Endothelial cell of umbilical vein (primary cell): ENCODE data around the gene C3orf49. TPM values are rescaled to one million over a fixed set of nuclear protein-coding genes. Genes with fewer than 3 reads are reported as not detected.

Experiments
- BruUV-seq: library from RNA; stranded (reverse); fragments of 400-500 nt; replicated peaks from 2 replicates; lab custom pipeline; 2021; lab: Mats Ljungman, UMichigan
- CTCF ChIA-PET: fragments of 300-600, 350-600 bp; sonication (Branson Sonifier 250); formaldehyde crosslinking; loops from one replicate; lab custom pipeline; 2021; ENCODE audit warnings: antibody characterized with exemption, inconsistent platforms; lab: Charles Lee
- POLR2A ChIA-PET: fragments of 300-600, 350-600 bp; sonication (Branson Sonifier 250); formaldehyde crosslinking; loops from one replicate; lab custom pipeline; 2021; ENCODE audit warnings: antibody characterized with exemption, inconsistent platforms; lab: Charles Lee
- DNase-seq: peaks from one replicate; pipeline ENCODE4 v3.0.0-alpha.2; 2011; ENCODE audit warnings: low read depth, low spot score
- FAIRE-seq: peaks from 2 replicates; lab custom pipeline; 2011; peaks lifted over from hg19 to GRCh38; lab: Jason Lieb, UNC
- H2AFZ ChIP-seq: 2 replicates; pipeline ENCODE4 v1.6.0; 2012; ENCODE audit warnings: low read depth, low read length, control low read depth, inconsistent platforms
- H3K27ac ChIP-seq: 2 replicates; pipeline ENCODE4 v1.5.1; 2011; ENCODE audit warnings: low read depth, mild to moderate bottlenecking, control low read depth, low read length, moderate library complexity; ENCODE audit not compliant: insufficient read depth
- H3K27me3 ChIP-seq, 2 experiments: 2 replicates each; pipeline versions ENCODE4 v1.6.0 to v1.6.1; 2011; ENCODE audit warnings: low read length in 2 of 2, mixed read lengths in 1 of 2; ENCODE audit not compliant: control insufficient read depth in 2 of 2, insufficient read depth in 2 of 2
- H3K36me3 ChIP-seq, 2 experiments: 2 replicates in 1 of 2; 3 replicates in 1 of 2; pipeline ENCODE4 v1.5.1; 2011; ENCODE audit warnings: low read length in 2 of 2, mild to moderate bottlenecking in 1 of 2, moderate library complexity in 1 of 2; ENCODE audit not compliant: control insufficient read depth in 2 of 2, insufficient read depth in 2 of 2; ENCODE audit errors: extremely low read depth in 1 of 2
- H3K4me1 ChIP-seq: 3 replicates; pipeline ENCODE4 v1.5.1; 2011; ENCODE audit warnings: mild to moderate bottlenecking, low read length; ENCODE audit not compliant: control insufficient read depth, insufficient read depth; ENCODE audit errors: extremely low read depth
- H3K4me2 ChIP-seq: 2 replicates; pipeline ENCODE4 v1.6.1; 2011; ENCODE audit warnings: low read length, control low read depth, mixed read lengths; ENCODE audit not compliant: insufficient read depth
- H3K4me3 ChIP-seq, 3 experiments: fragments of 200-600 bp in 1 of 3; sonication (generic), shearing (Covaris generic) in 1 of 3; replicated peaks in 1 of 3; 2 replicates each; pipeline ENCODE4 v1.5.1; 2011 to 2016; ENCODE audit warnings: control low read depth in 3 of 3, low read length in 3 of 3, mild to moderate bottlenecking in 2 of 3, inconsistent platforms in 1 of 3, low read depth in 1 of 3, moderate library complexity in 1 of 3; ENCODE audit not compliant: insufficient read depth in 1 of 3
- H3K79me2 ChIP-seq: 2 replicates; pipeline ENCODE4 v1.6.0; 2012; ENCODE audit warnings: low read length, inconsistent platforms; ENCODE audit not compliant: control insufficient read depth, insufficient read depth
- H3K9ac ChIP-seq: replicated peaks from 2 replicates; pipeline ENCODE3; 2011; ENCODE audit warnings: low read length, control low read depth; ENCODE audit not compliant: insufficient read depth; ENCODE audit errors: extremely low read depth
- H3K9me1 ChIP-seq: replicated peaks from 3 replicates; pipeline ENCODE4 v1.6.0; 2011; ENCODE audit warnings: mild to moderate bottlenecking, low read length; ENCODE audit not compliant: control insufficient read depth, insufficient read depth; ENCODE audit errors: extremely low read depth
- H3K9me3 ChIP-seq: replicated peaks from 2 replicates; pipeline ENCODE4 v1.5.1; 2012; ENCODE audit warnings: low read length, inconsistent platforms; ENCODE audit not compliant: control insufficient read depth, insufficient read depth
- H4K20me1 ChIP-seq: replicated peaks from 2 replicates; pipeline ENCODE3; 2011; ENCODE audit warnings: mild to moderate bottlenecking, low read length; ENCODE audit not compliant: control insufficient read depth, insufficient read depth; ENCODE audit errors: extremely low read depth
- CTCF ChIP-seq, 2 donors: IDR thresholded peaks; 1 replicate in 1 of 2; 2 replicates in 1 of 2; pipeline ENCODE4 v1.5.1; 2011; ENCODE audit warnings: low read length in 2 of 2, mild to moderate bottlenecking in 2 of 2, moderate library complexity in 2 of 2, control low read depth in 1 of 2, inconsistent platforms in 1 of 2, low read depth in 1 of 2; ENCODE audit not compliant: insufficient read depth in 1 of 2; ENCODE audit errors: extremely low read depth in 1 of 2
- EZH2 ChIP-seq: IDR thresholded peaks from 2 replicates; pipeline ENCODE4 v1.6.1; 2012; ENCODE audit warnings: borderline replicate concordance, low read depth, mild to moderate bottlenecking, moderate library complexity, low read length, inconsistent platforms; ENCODE audit not compliant: severe bottlenecking
- FOS ChIP-seq: IDR thresholded peaks from 2 replicates; pipeline ENCODE4 v1.6.1; 2011; ENCODE audit warnings: mild to moderate bottlenecking, low read length, moderate library complexity, borderline replicate concordance; ENCODE audit not compliant: insufficient read depth
- GATA2 ChIP-seq: IDR thresholded peaks from 2 replicates; pipeline ENCODE4 v1.7.0; 2011; ENCODE audit warnings: low read depth, mild to moderate bottlenecking, moderate library complexity, mixed read lengths, low read length; ENCODE audit not compliant: insufficient read length, insufficient read depth
- JUN ChIP-seq: IDR thresholded peaks from 2 replicates; pipeline ENCODE4 v1.6.1; 2011; ENCODE audit warnings: borderline replicate concordance, low read depth; ENCODE audit not compliant: insufficient read length, insufficient read depth
- MAX ChIP-seq: IDR thresholded peaks from 2 replicates; pipeline ENCODE4 v1.6.1; 2011; ENCODE audit not compliant: insufficient read depth, insufficient read length
- MYC ChIP-seq: IDR thresholded peaks from one replicate; pipeline ENCODE4 v1.6.1; 2011; ENCODE audit warnings: mild to moderate bottlenecking, low read depth, low read length
- POLR2A ChIP-seq: IDR thresholded peaks from 2 replicates; pipeline ENCODE4 v1.6.1; 2012; ENCODE audit warnings: low read depth, mild to moderate bottlenecking, control low read depth, low read length
- POLR2AphosphoS5 ChIP-seq: IDR thresholded peaks from 2 replicates; pipeline ENCODE4 v1.6.1; 2012; ENCODE audit warnings: low read depth, mild to moderate bottlenecking, control low read depth, low read length, moderate library complexity; ENCODE audit not compliant: insufficient read depth
- dilution Hi-C: fragments of 300-500 bp; cut with MboI; formaldehyde crosslinking; loops from one replicate; pipeline ENCODE4 v1.15.0; 2019; ENCODE audit warnings: low sequenced_read_pairs; ENCODE audit not compliant: extremely low pct_ligation_motif_present
- intact Hi-C: fragments of 100-400 bp; cut with micrococcal nuclease; formaldehyde crosslinking; loops from one replicate; pipeline ENCODE4 v1.10.0; 2022
- polyA plus RNA-seq, 4 experiments: library from polyadenylated mRNA; depleted of rRNA in 3 of 4; stranded (reverse) in 3 of 4; unstranded in 1 of 4; fragments of >200 nt; gene quantifications; 2 replicates each; pipeline versions ENCODE4 v1.2.1 to v1.2.3, GENCODE V29; 2011 to 2012; ENCODE audit warnings: missing spikeins in 1 of 4
- total RNA-seq: library from RNA; stranded (reverse); gene quantifications from 2 replicates; pipeline ENCODE4 v1.2.3, GENCODE V29; 2021

The C3orf49 gene
- total and polyA plus RNA-seq, 2 donors (not counting 3 experiments of a cell fraction or from before 2014, with no cell fraction given): not detected

GRCh38 chr3:63842127-63842526 is 23.0 kb downstream of the C3orf49 start:
- intact Hi-C loops (no loop called here), dilution Hi-C loops (no loop called here)
- Histone ChIP-seq H3K4me3 (no peak overlapping the region), H3K9me1 (no peaks in the 10 kb centered on the region), H3K4me1 (no peaks in the 10 kb centered on the region), H4K20me1 (no peaks in the 10 kb centered on the region), H3K9me3 (no peaks in the 10 kb centered on the region), H3K27me3 (no peaks in the 10 kb centered on the region), H3K4me2 (no peak overlapping the region), H2AFZ (no peak overlapping the region), H3K36me3 (no peaks in the 10 kb centered on the region), H3K79me2 (peaks cover 15% of the 10 kb centered on the region), H3K27ac (no peak overlapping the region), H3K9ac (no peak overlapping the region)
- FAIRE-seq: no peak
- TF ChIP-seq EZH2: no peak
- TF ChIP-seq FOS: no peak
- no peak for TF ChIP-seq GATA2
- TF ChIP-seq MYC: no peak
- no peak for TF ChIP-seq CTCF (IDR thresholded peaks at IDR 0.05; ENCODE audit: extremely low read depth in 1 of 2, insufficient read depth in 1 of 2, low read depth in 1 of 2, low read length in 2 of 2)
- TF ChIP-seq POLR2AphosphoS5: no peak
- no peak for TF ChIP-seq MAX
- no peak for TF ChIP-seq POLR2A
- no peak for TF ChIP-seq JUN
- ChIA-PET CTCF (no interaction called here), POLR2A (no interaction called here)
- BruUV-seq: no TSS peak
- no peak for DNase-seq
